ENCODE measurements around the gene KHDRBS2. TPM values are rescaled to one million over a fixed set of nuclear protein-coding genes. Genes with fewer than 3 reads are reported as not detected.
A peak's percentile ranks its signal among the peaks of the same experiment; 100 is the strongest.

The KHDRBS2 gene
- total and polyA plus RNA-seq, 11 donors: 0.15 to 0.29 TPM; not detected in 9

- H3K36me3 ChIP-seq: no peaks in the 10 kb centered on the region
- ATAC-seq: no peak
- H3K27me3 ChIP-seq: no peaks in the 10 kb centered on the region
- intact Hi-C loops (cut with DNase I): no loop called here
- H3K4me1 ChIP-seq: no peaks in the 10 kb centered on the region
- peaks cover 0 to 6% (median 0%) of the 10 kb centered on the region in 12 donors for H3K9me3 ChIP-seq
- TF ChIP-seq CTCF (IDR thresholded peaks at IDR 0.05) (no peak), POLR2A (IDR thresholded peaks at IDR 0.05) (no peak)
- DNase-seq: no peak
- WGBS, 4 donors: 27 to 49% (median 39%) methylated on average over 4 of the region's 4 CpGs
- H3K4me3 ChIP-seq: no peak overlapping the region
- H3K27ac ChIP-seq: no peak overlapping the region
These were observed 118.3 kb downstream of the KHDRBS2 start for GRCh38 chr6:62167736-62168135.

- H3K4me3 ChIP-seq: no peak overlapping the region
- H3K4me1 ChIP-seq: no peaks in the 10 kb centered on the region
- 81 to 87% (median 82%) methylated on average over 4 of the region's 4 CpGs for WGBS, 4 donors
- ATAC-seq: no peak
- no peaks in the 10 kb centered on the region for H3K36me3 ChIP-seq
- no peak overlapping the region for H3K27ac ChIP-seq
- DNase-seq: no peak
- H3K27me3 ChIP-seq: no peaks in the 10 kb centered on the region
- TF ChIP-seq CTCF (IDR thresholded peaks at IDR 0.05): no peak
- no peak for TF ChIP-seq POLR2A (IDR thresholded peaks at IDR 0.05)
- peaks cover 0 to 14% (median 4%) of the 10 kb centered on the region in 12 donors for H3K9me3 ChIP-seq
- intact Hi-C loops (cut with DNase I): no loop called here
These were observed 123.2 kb downstream of the KHDRBS2 start for GRCh38 chr6:62162858-62163257.

GRCh38 chr6:62152796-62153195 is 133.2 kb downstream of the KHDRBS2 start:
- H3K4me1 ChIP-seq: no peaks in the 10 kb centered on the region
- no peak overlapping the region for H3K4me3 ChIP-seq
- 83 to 89% (median 86%) methylated on average over 3 of the region's 3 CpGs for WGBS, 4 donors
- intact Hi-C loops (cut with DNase I): no loop called here
- peaks cover 0 to 3% (median 0%) of the 10 kb centered on the region in 12 donors for H3K9me3 ChIP-seq
- DNase-seq: no peak
- ATAC-seq: no peak
- H3K36me3 ChIP-seq: no peaks in the 10 kb centered on the region
- H3K27me3 ChIP-seq: no peaks in the 10 kb centered on the region
- TF ChIP-seq CTCF (IDR thresholded peaks at IDR 0.05) (no peak), POLR2A (IDR thresholded peaks at IDR 0.05) (no peak)
- no peak overlapping the region for H3K27ac ChIP-seq

- intact Hi-C loops (cut with DNase I): no loop called here
- no peak for ATAC-seq
- H3K9me3 ChIP-seq: peaks cover 0 to 2% (median 0%) of the 10 kb centered on the region in 12 donors
- peak; percentile 7 to 51 (median 27) for TF ChIP-seq CTCF (IDR thresholded peaks at IDR 0.05)
- no peak for TF ChIP-seq POLR2A (IDR thresholded peaks at IDR 0.05)
- no peak for DNase-seq
- H3K27ac ChIP-seq: no peak overlapping the region
- H3K4me1 ChIP-seq: no peaks in the 10 kb centered on the region
- no peaks in the 10 kb centered on the region for H3K27me3 ChIP-seq
- no peak overlapping the region for H3K4me3 ChIP-seq
- H3K36me3 ChIP-seq: no peaks in the 10 kb centered on the region
- 54 to 63% (median 60%) methylated on average over 3 of the region's 3 CpGs for WGBS, 4 donors
These were observed 135.9 kb downstream of the KHDRBS2 start for GRCh38 chr6:62150048-62150663.
